ENCODE measurements around the gene WDR46.

Gene WDR46, protein sequence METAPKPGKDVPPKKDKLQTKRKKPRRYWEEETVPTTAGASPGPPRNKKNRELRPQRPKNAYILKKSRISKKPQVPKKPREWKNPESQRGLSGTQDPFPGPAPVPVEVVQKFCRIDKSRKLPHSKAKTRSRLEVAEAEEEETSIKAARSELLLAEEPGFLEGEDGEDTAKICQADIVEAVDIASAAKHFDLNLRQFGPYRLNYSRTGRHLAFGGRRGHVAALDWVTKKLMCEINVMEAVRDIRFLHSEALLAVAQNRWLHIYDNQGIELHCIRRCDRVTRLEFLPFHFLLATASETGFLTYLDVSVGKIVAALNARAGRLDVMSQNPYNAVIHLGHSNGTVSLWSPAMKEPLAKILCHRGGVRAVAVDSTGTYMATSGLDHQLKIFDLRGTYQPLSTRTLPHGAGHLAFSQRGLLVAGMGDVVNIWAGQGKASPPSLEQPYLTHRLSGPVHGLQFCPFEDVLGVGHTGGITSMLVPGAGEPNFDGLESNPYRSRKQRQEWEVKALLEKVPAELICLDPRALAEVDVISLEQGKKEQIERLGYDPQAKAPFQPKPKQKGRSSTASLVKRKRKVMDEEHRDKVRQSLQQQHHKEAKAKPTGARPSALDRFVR

GRCh38 chr6:33288921-33289783, at the start of gene WDR46, which contains the start of gene PFDN6:
TSS of gene WDR46 (minus strand) at chr6:33289239. CDS start at chr6:33289170, 69 bp downstream.
TSS of gene PFDN6 (plus strand) at chr6:33289601. CDS start at chr6:33289857, 256 bp downstream.
- Mint-ChIP-seq H3K9me3 (no peaks in the 10 kb centered on the region), H3K27ac (peak within 1 kb of the TSS; percentile 98), H3K4me3 (peak within 1 kb of the TSS; percentile 99), H3K27me3 (no peaks in the 10 kb centered on the region), H3K4me1 (ENCODE audit: low read depth) (peaks cover 50% of the 10 kb centered on the region), H3K36me3 (ENCODE audit: low read depth) (peaks cover 61% of the 10 kb centered on the region)

DNA sequence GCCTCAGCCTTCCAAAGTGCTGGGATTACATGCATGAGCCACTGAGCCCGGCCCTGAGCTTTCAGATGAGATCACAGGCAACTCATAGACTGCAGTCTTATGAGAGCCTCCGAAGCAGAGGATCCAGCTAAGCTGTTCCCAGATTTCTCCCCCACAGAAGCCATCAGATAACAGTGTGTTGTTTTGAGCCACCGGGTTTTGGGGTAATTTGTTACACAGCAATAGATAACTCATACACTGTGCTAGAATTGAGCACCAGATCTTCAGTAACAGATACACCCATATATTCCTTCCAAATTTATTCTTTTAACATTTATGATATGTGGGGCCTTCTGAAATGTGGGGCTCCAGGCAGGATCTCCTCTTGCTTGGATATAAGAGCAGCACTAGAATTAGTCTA, 47.5 kb upstream of the WDR46 start:
- H3K36me3 Mint-ChIP-seq (ENCODE audit: low read depth), result no peaks in the 10 kb centered on the region
- H3K4me1 Mint-ChIP-seq (ENCODE audit: low read depth), result peaks cover 21% of the 10 kb centered on the region
- H3K27me3 Mint-ChIP-seq, result no peaks in the 10 kb centered on the region
- no peak overlapping the region for H3K4me3 Mint-ChIP-seq
- H3K9me3 Mint-ChIP-seq, result no peaks in the 10 kb centered on the region
- no peak overlapping the region for H3K27ac Mint-ChIP-seq

DNA sequence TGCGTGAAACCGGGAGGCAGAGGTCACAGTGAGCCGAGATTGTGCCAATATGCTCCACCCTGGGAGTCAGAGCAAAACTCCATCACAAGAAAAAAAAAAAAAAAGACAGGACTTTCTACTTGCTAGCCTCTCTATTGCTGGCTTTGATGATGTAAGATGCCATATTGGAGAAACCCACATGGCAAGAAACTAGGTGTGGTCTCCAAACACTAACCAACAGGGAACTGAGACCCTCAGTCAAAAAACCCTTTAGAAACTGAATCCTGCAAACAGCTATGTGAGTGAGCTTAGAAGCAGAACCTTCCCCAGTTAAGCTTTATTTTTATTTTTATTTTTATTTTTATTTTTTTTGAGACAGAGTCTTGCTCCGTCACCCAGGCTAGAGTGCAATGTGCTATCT, 46.9 kb upstream of the WDR46 start:
- Mint-ChIP-seq H3K36me3 (ENCODE audit: low read depth) (no peaks in the 10 kb centered on the region), H3K9me3 (no peaks in the 10 kb centered on the region), H3K27ac (no peak overlapping the region), H3K4me3 (no peak overlapping the region), H3K4me1 (ENCODE audit: low read depth) (peaks cover 26% of the 10 kb centered on the region), H3K27me3 (no peaks in the 10 kb centered on the region)

DNA sequence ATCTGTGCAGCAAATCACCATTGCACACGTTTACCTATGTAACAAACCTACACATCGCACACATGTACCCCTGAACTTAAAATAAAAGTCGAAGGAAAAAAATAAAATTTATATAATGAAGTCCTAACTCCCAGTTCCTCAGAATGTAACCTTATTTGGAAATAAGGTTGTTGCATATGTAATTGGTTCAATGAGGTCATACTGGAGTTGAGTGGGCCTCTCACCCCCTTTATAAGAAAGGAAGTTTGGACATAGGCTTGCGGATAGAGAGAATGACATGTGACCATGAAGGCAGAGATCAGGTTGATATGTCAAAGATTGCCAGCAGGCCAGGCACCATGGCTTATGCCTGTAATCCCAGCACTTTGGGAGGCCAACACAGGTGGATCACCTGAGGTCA, 44.6 kb upstream of the WDR46 start:
- peak overlapping the region; percentile 58 for H3K27ac Mint-ChIP-seq
- H3K9me3 Mint-ChIP-seq, result no peaks in the 10 kb centered on the region
- peaks cover 35% of the 10 kb centered on the region for H3K4me1 Mint-ChIP-seq (ENCODE audit: low read depth)
- no peaks in the 10 kb centered on the region for H3K36me3 Mint-ChIP-seq (ENCODE audit: low read depth)
- H3K4me3 Mint-ChIP-seq, result no peak overlapping the region
- H3K27me3 Mint-ChIP-seq, result no peaks in the 10 kb centered on the region

DNA sequence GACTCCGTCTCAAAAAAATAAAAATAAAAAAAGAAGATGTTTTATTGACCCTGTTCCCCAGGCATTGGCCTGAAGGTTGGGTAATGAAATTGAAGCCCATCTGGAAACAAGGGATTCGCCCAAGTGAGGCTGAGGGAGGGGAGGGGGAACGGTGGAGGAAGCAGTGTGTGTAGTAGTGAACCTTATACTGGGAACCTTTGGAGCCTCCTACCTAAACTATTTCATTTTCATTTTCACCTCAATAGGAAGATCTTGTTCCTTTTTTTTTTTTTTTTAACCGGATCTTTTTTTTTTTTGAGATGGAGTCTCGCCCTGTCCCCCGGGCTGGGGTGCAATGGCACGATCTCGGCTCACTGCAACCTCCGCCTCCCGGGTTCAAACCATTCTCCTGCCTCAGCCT, 41.7 kb upstream of the WDR46 start:
- peaks cover 35% of the 10 kb centered on the region for H3K4me1 Mint-ChIP-seq (ENCODE audit: low read depth)
- no peaks in the 10 kb centered on the region for H3K36me3 Mint-ChIP-seq (ENCODE audit: low read depth)
- H3K27ac Mint-ChIP-seq, result no peak overlapping the region
- no peaks in the 10 kb centered on the region for H3K9me3 Mint-ChIP-seq
- H3K27me3 Mint-ChIP-seq, result no peaks in the 10 kb centered on the region
- no peak overlapping the region for H3K4me3 Mint-ChIP-seq

GRCh38 chr6:33329058-33329457, 40.0 kb upstream of the WDR46 start:
- Mint-ChIP-seq H3K4me3 (no peak overlapping the region), H3K36me3 (ENCODE audit: low read depth) (no peaks in the 10 kb centered on the region), H3K27me3 (no peaks in the 10 kb centered on the region), H3K9me3 (no peaks in the 10 kb centered on the region), H3K4me1 (ENCODE audit: low read depth) (peaks cover 35% of the 10 kb centered on the region), H3K27ac (no peak overlapping the region)

DNA sequence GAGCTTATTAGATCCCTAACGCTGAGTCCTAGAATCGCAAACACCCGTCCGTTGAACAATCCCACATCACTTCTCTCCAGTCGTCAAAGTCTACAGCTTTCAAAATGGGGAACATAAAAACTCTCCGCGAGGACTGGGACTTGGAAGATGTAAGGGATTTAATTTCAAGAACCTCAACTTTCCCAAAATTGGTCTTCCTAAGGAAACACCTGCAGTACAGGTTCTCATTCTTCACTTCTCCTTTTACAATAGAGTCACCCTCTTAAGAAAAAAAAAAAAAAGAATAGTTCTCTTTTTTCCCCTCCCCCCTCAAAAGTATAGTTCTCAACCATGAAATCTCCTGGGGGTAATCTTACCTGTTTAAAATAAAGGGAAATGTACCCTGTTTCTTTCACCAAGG, 35.1 kb upstream of the WDR46 start:
- Mint-ChIP-seq H3K9me3 (no peaks in the 10 kb centered on the region), H3K27me3 (no peaks in the 10 kb centered on the region), H3K36me3 (ENCODE audit: low read depth) (peaks cover 34% of the 10 kb centered on the region), H3K27ac (peak overlapping the region; percentile 98), H3K4me1 (ENCODE audit: low read depth) (peaks cover 41% of the 10 kb centered on the region), H3K4me3 (peak overlapping the region; percentile 93)

DNA sequence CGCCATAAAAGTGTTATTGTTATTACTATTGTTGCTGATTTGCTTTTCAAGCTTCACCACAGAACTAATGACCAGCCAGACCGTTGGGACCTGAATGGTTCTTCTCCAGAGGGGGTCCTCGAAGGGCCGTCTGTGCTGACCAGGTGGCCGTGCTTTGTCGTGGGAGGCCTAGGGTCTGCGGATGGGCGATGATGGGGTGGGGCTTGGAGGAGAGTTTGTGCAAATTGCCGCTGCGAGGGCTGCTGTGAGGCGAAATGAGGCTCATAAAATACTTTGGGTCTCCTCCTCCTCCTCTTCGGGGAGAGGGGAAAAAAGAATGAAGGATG, 34.5 kb upstream of the WDR46 start:
- no peaks in the 10 kb centered on the region for H3K9me3 Mint-ChIP-seq
- H3K36me3 Mint-ChIP-seq (ENCODE audit: low read depth), result peaks cover 40% of the 10 kb centered on the region
- peak overlapping the region; percentile 93 for H3K4me3 Mint-ChIP-seq
- peaks cover 46% of the 10 kb centered on the region for H3K4me1 Mint-ChIP-seq (ENCODE audit: low read depth)
- no peaks in the 10 kb centered on the region for H3K27me3 Mint-ChIP-seq
- H3K27ac Mint-ChIP-seq, result peak overlapping the region; percentile 98

- no peaks in the 10 kb centered on the region for H3K9me3 Mint-ChIP-seq
- peaks cover 67% of the 10 kb centered on the region for H3K4me1 Mint-ChIP-seq (ENCODE audit: low read depth)
- H3K36me3 Mint-ChIP-seq (ENCODE audit: low read depth), result peaks cover 46% of the 10 kb centered on the region
- peak overlapping the region; percentile 98 for H3K27ac Mint-ChIP-seq
- no peaks in the 10 kb centered on the region for H3K27me3 Mint-ChIP-seq
- peak overlapping the region; percentile 93 for H3K4me3 Mint-ChIP-seq
Measured at GRCh38 chr6:33321227-33321626, 32.2 kb upstream of the WDR46 start.

- H3K4me3 Mint-ChIP-seq, result peak overlapping the region; percentile 93
- peak overlapping the region; percentile 98 for H3K27ac Mint-ChIP-seq
- no peaks in the 10 kb centered on the region for H3K9me3 Mint-ChIP-seq
- H3K27me3 Mint-ChIP-seq, result no peaks in the 10 kb centered on the region
- peaks cover 46% of the 10 kb centered on the region for H3K36me3 Mint-ChIP-seq (ENCODE audit: low read depth)
- H3K4me1 Mint-ChIP-seq (ENCODE audit: low read depth), result peaks cover 71% of the 10 kb centered on the region
Measured at GRCh38 chr6:33320315-33321181, 31.5 kb upstream of the WDR46 start.

DNA sequence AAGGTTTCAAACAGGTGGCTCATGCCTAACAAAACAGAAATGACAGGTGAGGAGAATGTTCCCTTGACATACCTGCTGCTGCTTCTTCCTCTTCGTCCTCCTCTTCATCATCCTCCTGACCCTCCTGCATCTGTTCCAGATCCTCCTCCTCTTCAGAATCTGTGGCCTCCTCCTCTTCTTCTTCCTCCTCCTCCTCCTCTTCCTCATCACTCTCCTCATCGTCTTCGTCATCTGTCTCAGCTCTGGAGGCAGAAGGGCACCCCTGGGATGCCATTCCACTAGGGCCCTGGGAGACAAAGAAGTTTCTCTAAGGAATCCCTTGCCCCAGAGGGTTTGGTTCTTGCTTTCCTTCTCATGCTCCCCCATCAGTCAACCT, 30.9 kb upstream of the WDR46 start:
- no peaks in the 10 kb centered on the region for H3K27me3 Mint-ChIP-seq
- H3K36me3 Mint-ChIP-seq (ENCODE audit: low read depth), result peaks cover 46% of the 10 kb centered on the region
- H3K4me1 Mint-ChIP-seq (ENCODE audit: low read depth), result peaks cover 77% of the 10 kb centered on the region
- H3K27ac Mint-ChIP-seq, result peak overlapping the region; percentile 38
- H3K4me3 Mint-ChIP-seq, result no peak overlapping the region
- H3K9me3 Mint-ChIP-seq, result no peaks in the 10 kb centered on the region

GRCh38 chr6:33318426-33319073, 29.5 kb upstream of the WDR46 start:
- Mint-ChIP-seq H3K27me3 (no peaks in the 10 kb centered on the region), H3K36me3 (ENCODE audit: low read depth) (peaks cover 46% of the 10 kb centered on the region), H3K4me3 (peak overlapping the region; percentile 89), H3K27ac (peak overlapping the region; percentile 95), H3K4me1 (ENCODE audit: low read depth) (peaks cover 75% of the 10 kb centered on the region), H3K9me3 (no peaks in the 10 kb centered on the region)

- H3K4me1 Mint-ChIP-seq (ENCODE audit: low read depth), result peaks cover 74% of the 10 kb centered on the region
- H3K27me3 Mint-ChIP-seq, result no peaks in the 10 kb centered on the region
- peak within 1 kb of the TSS; percentile 89 for H3K4me3 Mint-ChIP-seq
- H3K27ac Mint-ChIP-seq, result peak within 1 kb of the TSS; percentile 95
- peaks cover 52% of the 10 kb centered on the region for H3K36me3 Mint-ChIP-seq (ENCODE audit: low read depth)
- H3K9me3 Mint-ChIP-seq, result no peaks in the 10 kb centered on the region
Measured at GRCh38 chr6:33317669-33318425, 28.8 kb upstream of the WDR46 start, which contains the start of gene ZBTB22. TSS of gene ZBTB22 (minus strand) at chr6:33317744. CDS start at chr6:33316916, 828 bp downstream.

Data from stimulated activated naive CD8-positive, alpha-beta T cell treated with anti-CD3 and anti-CD28 coated beads, Interleukin-15, Interleukin-2, amounts not matched to agents 100 ng/mL and 50 ng/mL, for 24 hours (primary cell).